ENCODE data around the gene OTUD6A.

OTUD6A gene

GRCh38 chrX:70079297-70079696, 17.0 kb downstream of the OTUD6A start:
- ChIA-PET POLR2A (no interaction called here), CTCF (interaction anchor here (0.6 kb wide), 1 partner anchor 518 kb away, joined by 4 read pairs; no protein-coding TSS in a partner anchor)
- H3K4me1 ChIP-seq (ENCODE audit: control extremely low read depth in 1 of 4, control insufficient read depth in 4 of 4, insufficient read depth in 4 of 4, low read length in 3 of 4), result no peaks in the 10 kb centered on the region
- H3K27me3 ChIP-seq (replicated peaks in 2 of 5; ENCODE audit: control insufficient read depth in 4 of 5, insufficient read depth in 5 of 5, low read length in 4 of 5), result peaks cover 0 to 6% (median 0%) of the 10 kb centered on the region in 5 experiments
- DNase-seq, result no peak
- H3K27ac ChIP-seq (ENCODE audit: insufficient read depth in 1 of 2, low read depth in 1 of 2, low read length in 2 of 2, poor library complexity in 1 of 2, severe bottlenecking in 2 of 2), result no peak overlapping the region
- no peak overlapping the region for H3K4me3 ChIP-seq (ENCODE audit: control insufficient read depth in 1 of 7, extremely low read depth in 1 of 7, insufficient read depth in 4 of 7, low read depth in 2 of 7, low read length in 6 of 7)
- no peaks in the 10 kb centered on the region for H3K36me3 ChIP-seq (ENCODE audit: control insufficient read depth in 4 of 4, insufficient read depth in 4 of 4, low read length in 3 of 4)
- 84% methylated on average over 3 of the region's 5 CpGs for WGBS (ENCODE audit: insufficient coverage)
- no peaks in the 10 kb centered on the region for H3K9me3 ChIP-seq (ENCODE audit: control extremely low read depth in 1 of 5, control insufficient read depth in 4 of 5, insufficient read depth in 2 of 5, low read depth in 1 of 5, low read length in 4 of 5)

GRCh38 chrX:70079870-70080269, 17.6 kb downstream of the OTUD6A start:
- no peak for DNase-seq
- ChIA-PET POLR2A (no interaction called here), CTCF (no interaction called here)
- Histone ChIP-seq H3K4me3 (ENCODE audit: control insufficient read depth in 1 of 7, extremely low read depth in 1 of 7, insufficient read depth in 4 of 7, low read depth in 2 of 7, low read length in 6 of 7) (no peak overlapping the region), H3K27ac (ENCODE audit: insufficient read depth in 1 of 2, low read depth in 1 of 2, low read length in 2 of 2, poor library complexity in 1 of 2, severe bottlenecking in 2 of 2) (no peak overlapping the region), H3K36me3 (ENCODE audit: control insufficient read depth in 4 of 4, insufficient read depth in 4 of 4, low read length in 3 of 4) (no peaks in the 10 kb centered on the region), H3K4me1 (ENCODE audit: control extremely low read depth in 1 of 4, control insufficient read depth in 4 of 4, insufficient read depth in 4 of 4, low read length in 3 of 4) (no peaks in the 10 kb centered on the region), H3K9me3 (ENCODE audit: control extremely low read depth in 1 of 5, control insufficient read depth in 4 of 5, insufficient read depth in 2 of 5, low read depth in 1 of 5, low read length in 4 of 5) (no peaks in the 10 kb centered on the region), H3K27me3 (replicated peaks in 2 of 5; ENCODE audit: control insufficient read depth in 4 of 5, insufficient read depth in 5 of 5, low read length in 4 of 5) (peaks cover 0 to 6% (median 0%) of the 10 kb centered on the region in 5 experiments)
- WGBS (ENCODE audit: insufficient coverage), result 44% methylated on average over 2 of the region's 3 CpGs

GRCh38 chrX:70082723-70083122, 20.5 kb downstream of the OTUD6A start:
- Histone ChIP-seq H3K4me3 (ENCODE audit: control insufficient read depth in 1 of 7, extremely low read depth in 1 of 7, insufficient read depth in 4 of 7, low read depth in 2 of 7, low read length in 6 of 7) (no peak overlapping the region), H3K27me3 (replicated peaks in 2 of 5; ENCODE audit: control insufficient read depth in 4 of 5, insufficient read depth in 5 of 5, low read length in 4 of 5) (peaks cover 0 to 2% (median 0%) of the 10 kb centered on the region in 5 experiments), H3K36me3 (ENCODE audit: control insufficient read depth in 4 of 4, insufficient read depth in 4 of 4, low read length in 3 of 4) (no peaks in the 10 kb centered on the region), H3K9me3 (ENCODE audit: control extremely low read depth in 1 of 5, control insufficient read depth in 4 of 5, insufficient read depth in 2 of 5, low read depth in 1 of 5, low read length in 4 of 5) (no peaks in the 10 kb centered on the region), H3K4me1 (ENCODE audit: control extremely low read depth in 1 of 4, control insufficient read depth in 4 of 4, insufficient read depth in 4 of 4, low read length in 3 of 4) (no peaks in the 10 kb centered on the region), H3K27ac (ENCODE audit: insufficient read depth in 1 of 2, low read depth in 1 of 2, low read length in 2 of 2, poor library complexity in 1 of 2, severe bottlenecking in 2 of 2) (no peak overlapping the region)
- ChIA-PET POLR2A (no interaction called here), CTCF (no interaction called here)
- 70% methylated on average over 4 of the region's 4 CpGs for WGBS (ENCODE audit: insufficient coverage)
- no peak for DNase-seq

GRCh38 chrX:70084592-70085240, 22.5 kb downstream of the OTUD6A start:
- no peaks in the 10 kb centered on the region for H3K9me3 ChIP-seq (ENCODE audit: control extremely low read depth in 1 of 5, control insufficient read depth in 4 of 5, insufficient read depth in 2 of 5, low read depth in 1 of 5, low read length in 4 of 5)
- H3K4me3 ChIP-seq (ENCODE audit: control insufficient read depth in 1 of 7, extremely low read depth in 1 of 7, insufficient read depth in 4 of 7, low read depth in 2 of 7, low read length in 6 of 7), result no peak overlapping the region
- ChIA-PET POLR2A (no interaction called here), CTCF (no interaction called here)
- no peak overlapping the region for H3K27ac ChIP-seq (ENCODE audit: insufficient read depth in 1 of 2, low read depth in 1 of 2, low read length in 2 of 2, poor library complexity in 1 of 2, severe bottlenecking in 2 of 2)
- peaks cover 0 to 2% (median 0%) of the 10 kb centered on the region in 4 experiments for H3K4me1 ChIP-seq (ENCODE audit: control extremely low read depth in 1 of 4, control insufficient read depth in 4 of 4, insufficient read depth in 4 of 4, low read length in 3 of 4)
- no peak for DNase-seq
- WGBS (ENCODE audit: insufficient coverage), result 75% methylated on average over 2 of the region's 5 CpGs
- no peaks in the 10 kb centered on the region for H3K36me3 ChIP-seq (ENCODE audit: control insufficient read depth in 4 of 4, insufficient read depth in 4 of 4, low read length in 3 of 4)
- H3K27me3 ChIP-seq (replicated peaks in 2 of 5; ENCODE audit: control insufficient read depth in 4 of 5, insufficient read depth in 5 of 5, low read length in 4 of 5), result peaks cover 0 to 2% (median 0%) of the 10 kb centered on the region in 5 experiments

GRCh38 chrX:70087857-70088630, 25.8 kb downstream of the OTUD6A start:
- Histone ChIP-seq H3K4me3 (ENCODE audit: control insufficient read depth in 1 of 7, extremely low read depth in 1 of 7, insufficient read depth in 4 of 7, low read depth in 2 of 7, low read length in 6 of 7) (no peak overlapping the region), H3K4me1 (ENCODE audit: control extremely low read depth in 1 of 4, control insufficient read depth in 4 of 4, insufficient read depth in 4 of 4, low read length in 3 of 4) (peaks cover 0 to 2% (median 0%) of the 10 kb centered on the region in 4 experiments), H3K9me3 (ENCODE audit: control extremely low read depth in 1 of 5, control insufficient read depth in 4 of 5, insufficient read depth in 2 of 5, low read depth in 1 of 5, low read length in 4 of 5) (no peaks in the 10 kb centered on the region), H3K36me3 (ENCODE audit: control insufficient read depth in 4 of 4, insufficient read depth in 4 of 4, low read length in 3 of 4) (no peaks in the 10 kb centered on the region), H3K27ac (ENCODE audit: insufficient read depth in 1 of 2, low read depth in 1 of 2, low read length in 2 of 2, poor library complexity in 1 of 2, severe bottlenecking in 2 of 2) (no peak overlapping the region), H3K27me3 (replicated peaks in 2 of 5; ENCODE audit: control insufficient read depth in 4 of 5, insufficient read depth in 5 of 5, low read length in 4 of 5) (peaks cover 0 to 6% (median 0%) of the 10 kb centered on the region in 5 experiments)
- 64% methylated on average over 10 of the region's 11 CpGs for WGBS (ENCODE audit: insufficient coverage)
- no peak for DNase-seq
- POLR2A ChIA-PET, result no interaction called here
- CTCF ChIA-PET, result interaction anchor here (0.6 to 1.7 kb wide), 2 partner anchors 9 to 373 kb away, joined by 3 to 4 read pairs; no protein-coding TSS in a partner anchor

GRCh38 chrX:70088751-70089150, 26.5 kb downstream of the OTUD6A start:
- ChIA-PET CTCF (no interaction called here), POLR2A (no interaction called here)
- H3K36me3 ChIP-seq (ENCODE audit: control insufficient read depth in 4 of 4, insufficient read depth in 4 of 4, low read length in 3 of 4), result no peaks in the 10 kb centered on the region

GRCh38 chrX:70089604-70090297, 27.5 kb downstream of the OTUD6A start:
- 63% methylated on average over 1 of the region's 1 CpG for WGBS (ENCODE audit: insufficient coverage)
- ChIA-PET CTCF (no interaction called here), POLR2A (interaction anchor here (0.7 kb wide), 1 partner anchor 15 kb away, joined by 3 read pairs; no protein-coding TSS in a partner anchor)
- H3K27ac ChIP-seq (ENCODE audit: insufficient read depth in 1 of 2, low read depth in 1 of 2, low read length in 2 of 2, poor library complexity in 1 of 2, severe bottlenecking in 2 of 2), result no peak overlapping the region
- H3K36me3 ChIP-seq (ENCODE audit: control insufficient read depth in 4 of 4, insufficient read depth in 4 of 4, low read length in 3 of 4), result no peaks in the 10 kb centered on the region
- H3K27me3 ChIP-seq (replicated peaks in 2 of 5; ENCODE audit: control insufficient read depth in 4 of 5, insufficient read depth in 5 of 5, low read length in 4 of 5), result peaks cover 0 to 6% (median 0%) of the 10 kb centered on the region in 5 experiments
- no peaks in the 10 kb centered on the region for H3K9me3 ChIP-seq (ENCODE audit: control extremely low read depth in 1 of 5, control insufficient read depth in 4 of 5, insufficient read depth in 2 of 5, low read depth in 1 of 5, low read length in 4 of 5)
- no peak overlapping the region for H3K4me3 ChIP-seq (ENCODE audit: control insufficient read depth in 1 of 7, extremely low read depth in 1 of 7, insufficient read depth in 4 of 7, low read depth in 2 of 7, low read length in 6 of 7)
- DNase-seq, result no peak
- H3K4me1 ChIP-seq (ENCODE audit: control extremely low read depth in 1 of 4, control insufficient read depth in 4 of 4, insufficient read depth in 4 of 4, low read length in 3 of 4), result peaks cover 0 to 2% (median 0%) of the 10 kb centered on the region in 4 experiments

More at GRCh38 chrX:70088751-70089150, 26.5 kb downstream of the OTUD6A start:
- H3K4me1 ChIP-seq (ENCODE audit: control extremely low read depth in 1 of 4, control insufficient read depth in 4 of 4, insufficient read depth in 4 of 4, low read length in 3 of 4), result peaks cover 0 to 2% (median 0%) of the 10 kb centered on the region in 4 experiments
- no peak overlapping the region for H3K4me3 ChIP-seq (ENCODE audit: control insufficient read depth in 1 of 7, extremely low read depth in 1 of 7, insufficient read depth in 4 of 7, low read depth in 2 of 7, low read length in 6 of 7)
- no peak for DNase-seq
- peaks cover 0 to 6% (median 0%) of the 10 kb centered on the region in 5 experiments for H3K27me3 ChIP-seq (replicated peaks in 2 of 5; ENCODE audit: control insufficient read depth in 4 of 5, insufficient read depth in 5 of 5, low read length in 4 of 5)
- no peak overlapping the region for H3K27ac ChIP-seq (ENCODE audit: insufficient read depth in 1 of 2, low read depth in 1 of 2, low read length in 2 of 2, poor library complexity in 1 of 2, severe bottlenecking in 2 of 2)
- H3K9me3 ChIP-seq (ENCODE audit: control extremely low read depth in 1 of 5, control insufficient read depth in 4 of 5, insufficient read depth in 2 of 5, low read depth in 1 of 5, low read length in 4 of 5), result no peaks in the 10 kb centered on the region
